ENCODE results near the gene FUS. TPM values are rescaled to one million over a fixed set of nuclear protein-coding genes. Genes with fewer than 3 reads are reported as not detected.
"Not testable (repeated sequence)": the region's sequence is repeated elsewhere in the genome, so short reads cannot be mapped to it uniquely, and the experiment has no call there.

The FUS gene
- total RNA-seq, 1 experiment from 2014 or later = 522 TPM

DNA sequence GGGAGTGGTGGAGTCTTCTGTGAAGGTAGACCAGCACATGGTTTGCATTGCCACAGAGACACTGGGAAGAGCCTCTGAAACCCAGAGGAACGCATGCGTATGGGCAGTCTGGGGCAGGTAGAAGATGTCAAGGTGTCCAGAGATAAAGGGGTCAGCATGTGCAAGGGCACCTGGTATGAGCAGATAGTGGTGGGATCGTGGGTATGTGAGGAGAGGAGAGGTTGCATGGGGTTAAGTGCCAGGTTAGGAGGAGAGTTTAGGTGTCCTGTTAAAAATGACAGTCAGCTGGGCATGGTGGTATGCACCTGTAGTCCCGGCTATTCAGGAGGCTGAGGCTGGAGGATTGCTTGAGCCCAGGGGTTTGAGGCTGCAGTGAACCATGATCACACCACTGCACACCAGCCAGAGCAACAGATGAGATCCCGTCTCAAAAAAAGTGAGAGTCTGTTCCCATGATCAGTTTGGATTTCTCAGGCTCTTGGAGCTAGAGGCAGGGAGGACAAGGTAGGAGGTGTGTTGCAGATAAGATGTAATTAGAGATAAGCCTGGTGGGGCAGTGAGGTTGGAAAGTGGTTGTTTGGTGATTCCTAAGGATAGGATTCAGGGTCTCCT lies 19.6 kb downstream of the FUS start:
- H4K20me1 ChIP-seq (ENCODE audit: insufficient read depth) = peaks cover 14% of the 10 kb centered on the region; the same call in 1 of the 2 replicates
- CTCF ChIA-PET = no interaction called here
- H3K36me3 ChIP-seq (ENCODE audit: control insufficient read depth in 1 of 2, insufficient read depth in 2 of 2, low read length in 2 of 2) = peaks cover 26 to 54% of the 10 kb centered on the region in 2 experiments
- POLR2A ChIA-PET = no interaction called here
- H3K9ac ChIP-seq (ENCODE audit: low read length) = no peak overlapping the region
- no peak overlapping the region for H3K4me2 ChIP-seq (ENCODE audit: low read length)
- no peak overlapping the region for H3K4me3 ChIP-seq (replicated peaks in 1 of 2; ENCODE audit: low read depth in 1 of 2, low read length in 2 of 2)
- RAD21 ChIA-PET (ENCODE audit: low non-redundant PET in 1 of 2, low total read pairs in 2 of 2, uncharacterized antibody in 2 of 2, unreplicated experiment in 2 of 2) = no interaction called here
- peaks cover 27% of the 10 kb centered on the region for H3K79me2 ChIP-seq (ENCODE audit: insufficient read depth, low read length)
- no TSS peak for BruUV-seq (replicated peaks)
- peaks cover 0 to 6% of the 10 kb centered on the region in 2 experiments; a peak in 1 of 4 replicates for H3K4me1 ChIP-seq (ENCODE audit: control insufficient read depth in 1 of 2, insufficient read depth in 2 of 2, low read length in 2 of 2)
- ATAC-seq = no peak
- H3K27me3 ChIP-seq (ENCODE audit: insufficient read depth, low read length) = no peaks in the 10 kb centered on the region
- intact Hi-C loops (cut with micrococcal nuclease) = no loop called here
- TF ChIP-seq SRF (IDR thresholded peaks at IDR 0.05; ENCODE audit: low read depth) (no peak), FOSL1 (IDR thresholded peaks at IDR 0.05; ENCODE audit: low read depth) (no peak), EZH2phosphoT487 (IDR thresholded peaks at IDR 0.05; ENCODE audit: borderline replicate concordance) (no peak), ATF3 (IDR thresholded peaks at IDR 0.05) (no peak), ZFX (IDR thresholded peaks at IDR 0.05) (no peak), TCF7L2 (IDR thresholded peaks at IDR 0.05; ENCODE audit: borderline replicate concordance, extremely low read depth, insufficient read depth, insufficient read length) (no peak), SP1 (IDR thresholded peaks at IDR 0.05; ENCODE audit: low read depth) (no peak)
- DNase-seq (ENCODE audit: low read depth, low spot score) = no peak
- H3K27ac ChIP-seq (ENCODE audit: low read depth, low read length) = 0 out of 2 replicates have a peak overlapping the region, but pooled peaks have one; percentile 7
- H3K9me3 ChIP-seq (ENCODE audit: control insufficient read depth in 1 of 2, insufficient read depth in 1 of 2, low read depth in 1 of 2, low read length in 2 of 2) = no peaks in the 10 kb centered on the region
- no peak overlapping the region for H2AFZ ChIP-seq (ENCODE audit: low read depth, low read length, poor library complexity, severe bottlenecking)
- H3K9me2 ChIP-seq (ENCODE audit: insufficient read depth) = no peaks in the 10 kb centered on the region

- H3K9me3 ChIP-seq (ENCODE audit: control insufficient read depth in 1 of 2, insufficient read depth in 1 of 2, low read depth in 1 of 2, low read length in 2 of 2); H3K4me3 ChIP-seq (replicated peaks in 1 of 2; ENCODE audit: low read depth in 1 of 2, low read length in 2 of 2); ATAC-seq; H3K27me3 ChIP-seq (ENCODE audit: insufficient read depth, low read length); RAD21 ChIA-PET (ENCODE audit: low non-redundant PET in 1 of 2, low total read pairs in 2 of 2, uncharacterized antibody in 2 of 2, unreplicated experiment in 2 of 2); H4K20me1 ChIP-seq (ENCODE audit: insufficient read depth); H3K27ac ChIP-seq (ENCODE audit: low read depth, low read length); BruUV-seq (replicated peaks); POLR2A ChIA-PET; DNase-seq (ENCODE audit: low read depth, low spot score); H3K4me2 ChIP-seq (ENCODE audit: low read length); H3K9me2 ChIP-seq (ENCODE audit: insufficient read depth); H3K9ac ChIP-seq (ENCODE audit: low read length); H3K4me1 ChIP-seq (ENCODE audit: control insufficient read depth in 1 of 2, insufficient read depth in 2 of 2, low read length in 2 of 2); H2AFZ ChIP-seq (ENCODE audit: low read depth, low read length, poor library complexity, severe bottlenecking); intact Hi-C loops (cut with micrococcal nuclease): not testable (repeated sequence)
- H3K36me3 ChIP-seq (ENCODE audit: control insufficient read depth in 1 of 2, insufficient read depth in 2 of 2, low read length in 2 of 2) = peaks cover 20 to 49% of the 10 kb centered on the region in 2 experiments
- H3K79me2 ChIP-seq (ENCODE audit: insufficient read depth, low read length) = peaks cover 21% of the 10 kb centered on the region; the same call in 1 of the 2 replicates
- CTCF ChIA-PET = interaction anchor here (1.7 kb wide), 1 partner anchor 58 kb away, joined by 3 read pairs; no protein-coding TSS in a partner anchor
These were observed 20.2 kb downstream of the FUS start for GRCh38 chr16:31200111-31200510.
